H1 (cell line): Measurements from ENCODE around the gene TAS1R3. TPM values are rescaled to one million over a fixed set of nuclear protein-coding genes. Genes with fewer than 3 reads are reported as not detected.

ENCODE experiments used
- ATF3 ChIP-seq: IDR thresholded peaks from 2 replicates; pipeline ENCODE4 v1.6.1; 2011; ENCODE audit warnings: low read depth, mild to moderate bottlenecking, low read length; ENCODE audit not compliant: insufficient read depth
- BRCA1 ChIP-seq: IDR thresholded peaks from 2 replicates; pipeline ENCODE4 v1.6.1; 2012; ENCODE audit warnings: low read depth, low read length, improper control_type of control experiment
- CEBPB ChIP-seq: IDR thresholded peaks from 2 replicates; pipeline ENCODE4 v1.6.1; 2012; ENCODE audit warnings: low read depth, low read length
- CTCF ChIP-seq, 3 experiments: IDR thresholded peaks; 1 replicate in 2 of 3; 2 replicates in 1 of 3; pipeline versions ENCODE4 v1.5.1 to v1.6.1; 2011; ENCODE audit warnings: low read length in 3 of 3, mild to moderate bottlenecking in 3 of 3, inconsistent platforms in 2 of 3, low read depth in 1 of 3, moderate library complexity in 1 of 3; ENCODE audit not compliant: insufficient read depth in 1 of 3; ENCODE audit errors: control extremely low read depth in 1 of 3
- EGR1 ChIP-seq: IDR thresholded peaks from 2 replicates; pipeline ENCODE4 v1.6.1; 2011; ENCODE audit warnings: low read depth, low read length, borderline replicate concordance
- RNF2 ChIP-seq: fragments of 200-900, 300-1000 bp; sonication (generic); IDR thresholded peaks from 2 replicates; pipeline ENCODE4 v1.7.1; 2016; ENCODE audit warnings: borderline replicate concordance, low read depth, mild to moderate bottlenecking, antibody characterized with exemption, low read length; ENCODE audit not compliant: poor library complexity, severe bottlenecking; ENCODE audit errors: missing control alignments
- RXRA ChIP-seq: IDR thresholded peaks from 2 replicates; pipeline ENCODE4 v1.6.1; 2011; ENCODE audit warnings: low read depth, mild to moderate bottlenecking, low read length, moderate library complexity; ENCODE audit not compliant: insufficient read depth
- SP4 ChIP-seq: IDR thresholded peaks from 2 replicates; pipeline ENCODE4 v1.6.1; 2012; ENCODE audit warnings: low read length, inconsistent platforms
- polyA plus RNA-seq, 7 experiments: library from polyadenylated mRNA; depleted of rRNA in 3 of 7; stranded (reverse) in 5 of 7; unstranded in 2 of 7; fragments of >200 nt in 5 of 7; fragments of 200-250 nt in 2 of 7; gene quantifications; 1 replicate in 5 of 7; 2 replicates in 1 of 7; 4 replicates in 1 of 7; pipeline versions ENCODE4 v1.2.1 to v1.2.3, GENCODE V29; 2011 to 2013; ENCODE audit warnings: missing spikeins in 2 of 7, mixed read lengths in 2 of 7
- total RNA-seq: library from RNA; stranded (reverse); fragmentation: NEBNext Ultra II Directional; extraction: Animal tissue kit (Norgen Biotek cat#: 25700); gene quantifications from 2 replicates; pipeline ENCODE4 v1.2.1, GENCODE V29; 2021

The TAS1R3 gene
- total and polyA plus RNA-seq, 2 of the 8 experiments (the other 6 are each of a cell fraction or from before 2014, with no cell fraction given), result 0.03 to 0.19 TPM

GRCh38 chr1:1354271-1355247 lies 23.5 kb downstream of the TAS1R3 start (continued):
- TF ChIP-seq CTCF (IDR thresholded peaks at IDR 0.05; ENCODE audit: control extremely low read depth in 1 of 3, insufficient read depth in 1 of 3, low read depth in 1 of 3, low read length in 3 of 3), result no peak
- TF ChIP-seq RNF2, result no peak
- TF ChIP-seq SP4, result no peak
- TF ChIP-seq BRCA1, result no peak
- no peak for TF ChIP-seq ATF3
- TF ChIP-seq CEBPB, result no peak
- no peak for TF ChIP-seq EGR1
- no peak for TF ChIP-seq RXRA
